Skeletal muscle cell (primary cell): ENCODE measurements around the gene LRIT2.

Source experiments
- DNase-seq: peaks from one replicate; pipeline ENCODE4 v3.0.0-alpha.2; 2010; ENCODE audit warnings: low read depth
- H3K4me3 ChIP-seq: 2 replicates; pipeline ENCODE4 v1.5.1; 2011; ENCODE audit warnings: low read depth, mild to moderate bottlenecking, control low read depth, low read length, moderate library complexity

Gene LRIT2

DNA sequence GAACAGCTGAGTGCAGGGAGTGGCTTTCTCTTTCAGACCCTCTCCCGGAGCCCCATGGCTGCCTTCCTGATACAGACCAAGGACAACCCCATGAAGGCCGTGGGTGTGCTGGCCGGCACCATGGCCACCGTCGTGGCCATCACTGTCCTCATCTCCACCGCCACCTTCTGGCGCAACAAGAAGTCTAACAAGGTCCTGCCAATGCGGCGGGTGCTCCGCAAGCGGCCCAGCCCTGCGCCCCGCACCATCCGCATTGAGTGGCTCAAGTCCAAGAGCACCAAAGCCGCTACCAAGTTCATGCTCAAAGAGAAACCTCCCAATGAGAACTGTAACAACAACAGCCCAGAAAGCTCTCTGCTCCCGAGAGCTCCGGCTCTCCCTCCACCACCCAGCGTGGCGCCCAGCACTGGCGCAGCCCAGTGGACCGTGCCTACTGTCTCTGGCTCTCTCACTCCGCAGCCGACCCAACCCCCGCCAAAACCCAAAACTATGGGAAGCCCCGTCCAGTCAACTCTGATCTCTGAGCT lies 11.2 kb downstream of the LRIT2 start:
- DNase-seq, result no peak
- H3K4me3 ChIP-seq, result no peak overlapping the region

GRCh38 chr10:84213076-84213475 lies 12.3 kb downstream of the LRIT2 start:
- no peak for DNase-seq
- H3K4me3 ChIP-seq, result no peak overlapping the region

DNA sequence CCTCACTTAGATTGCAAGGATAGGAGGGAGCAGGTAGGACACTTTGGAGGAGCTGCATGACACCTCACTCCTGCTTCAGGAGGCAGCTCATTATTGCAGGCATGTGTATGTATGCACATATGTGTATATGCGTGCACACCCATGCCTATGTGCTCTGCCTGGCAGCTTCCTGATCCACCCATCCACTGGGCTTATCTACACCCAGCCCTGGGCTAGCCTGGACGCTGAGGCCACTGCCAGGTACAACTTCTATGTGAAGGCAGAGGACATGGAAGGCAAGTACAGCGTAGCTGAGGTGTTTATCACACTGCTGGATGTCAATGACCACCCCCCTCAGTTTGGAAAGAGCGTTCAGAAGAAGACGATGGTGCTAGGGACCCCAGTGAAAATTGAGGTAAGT lies 13.3 kb downstream of the LRIT2 start:
- no peak overlapping the region for H3K4me3 ChIP-seq
- DNase-seq, result no peak

DNA sequence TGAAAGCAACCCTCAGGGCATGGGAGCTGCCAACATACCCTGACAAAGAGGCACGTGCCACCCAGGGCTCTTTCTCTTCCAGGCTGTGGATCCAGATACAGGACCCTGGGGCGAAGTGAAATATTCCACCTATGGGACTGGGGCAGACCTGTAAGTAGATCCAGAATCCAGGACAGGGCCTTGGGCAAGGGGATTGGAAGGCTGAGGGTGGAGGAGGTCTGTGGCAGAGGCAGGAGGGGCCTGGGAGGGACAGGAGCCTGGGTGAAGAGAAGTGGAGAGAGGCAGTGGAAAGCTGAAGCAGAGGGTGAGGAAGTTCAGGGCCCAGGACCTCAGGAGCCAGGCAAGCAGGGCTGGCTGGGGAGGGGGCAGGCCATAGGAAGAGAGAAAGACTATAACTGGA lies 13.8 kb downstream of the LRIT2 start:
- DNase-seq, result no peak
- no peak overlapping the region for H3K4me3 ChIP-seq

GRCh38 chr10:84208023-84208422 lies 17.3 kb downstream of the LRIT2 start:
- no peak overlapping the region for H3K4me3 ChIP-seq
- DNase-seq, result no peak

GRCh38 chr10:84205853-84206525 lies 19.4 kb downstream of the LRIT2 start:
- DNase-seq, result no peak
- H3K4me3 ChIP-seq, result no peak overlapping the region

DNA sequence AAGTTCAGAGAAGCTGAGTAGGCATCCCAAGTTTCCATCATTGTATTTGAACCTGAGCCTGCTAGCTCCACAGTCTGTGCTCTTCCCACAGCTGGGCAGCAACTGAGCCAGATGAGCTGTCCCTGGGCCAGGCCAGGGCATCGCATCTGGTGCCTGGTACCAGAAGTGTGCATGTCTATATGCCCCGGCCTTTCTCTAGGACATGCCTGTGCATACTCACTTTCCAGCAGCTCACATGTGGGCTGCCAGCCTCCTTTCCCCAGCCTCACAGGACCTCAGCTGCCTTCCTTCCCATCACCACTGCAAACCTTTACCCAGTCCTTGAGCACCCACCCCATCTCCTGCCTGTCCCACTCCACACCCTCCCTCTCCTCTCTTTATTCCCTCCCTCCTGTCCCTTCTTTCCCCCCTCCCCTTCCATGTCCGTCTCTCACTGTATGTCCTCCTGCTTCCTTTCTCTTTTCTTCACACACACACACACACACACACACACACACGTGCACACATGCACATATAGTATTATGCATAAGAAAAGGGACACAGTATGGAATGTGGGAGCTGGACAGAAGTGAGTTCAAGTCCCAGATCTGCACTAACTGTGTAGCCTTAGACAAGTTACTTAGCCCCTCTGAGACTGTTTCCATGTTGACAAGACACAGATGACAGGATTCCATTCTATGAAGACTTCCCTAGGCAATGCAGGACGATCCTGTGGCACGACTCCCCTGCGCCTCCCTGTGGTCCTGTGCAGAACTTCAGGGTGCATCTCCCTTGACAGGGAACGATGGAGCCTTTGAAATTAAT lies 20.1 kb downstream of the LRIT2 start:
- DNase-seq, result no peak
- no peak overlapping the region for H3K4me3 ChIP-seq

GRCh38 chr10:84204610-84205009 lies 20.7 kb downstream of the LRIT2 start:
- no peak overlapping the region for H3K4me3 ChIP-seq
- no peak for DNase-seq

DNA sequence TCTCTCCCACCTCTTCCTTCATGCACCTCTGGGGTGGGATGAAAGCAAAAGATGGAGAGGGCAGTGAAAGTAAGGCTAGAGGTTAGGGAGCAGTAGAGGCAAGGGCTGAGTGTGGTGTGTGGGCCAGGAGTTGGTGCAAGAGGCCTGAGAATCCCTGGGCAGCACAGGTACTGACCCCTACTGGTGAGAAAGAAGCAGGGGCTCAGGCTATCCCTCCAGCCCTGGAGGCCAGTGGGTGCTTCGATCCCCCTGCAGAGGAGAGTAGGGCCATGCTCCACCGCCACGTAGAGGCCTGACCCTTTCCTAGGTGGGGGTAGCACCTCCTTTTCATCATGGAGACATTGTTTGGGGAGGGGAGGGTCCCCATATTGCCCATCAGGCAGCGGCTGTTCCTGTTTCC lies 21.2 kb downstream of the LRIT2 start:
- DNase-seq, result no peak
- H3K4me3 ChIP-seq, result no peak overlapping the region

GRCh38 chr10:84202349-84202748 lies 23.0 kb downstream of the LRIT2 start:
- no peak for DNase-seq
- H3K4me3 ChIP-seq, result no peak overlapping the region

- no peak for DNase-seq
- H3K4me3 ChIP-seq, result no peak overlapping the region
These were observed 23.7 kb downstream of the LRIT2 start for GRCh38 chr10:84201682-84202081.

- H3K4me3 ChIP-seq, result no peak overlapping the region
- DNase-seq, result no peak
These were observed 24.1 kb downstream of the LRIT2 start for GRCh38 chr10:84201244-84201606.

GRCh38 chr10:84200537-84201243 lies 24.7 kb downstream of the LRIT2 start:
- H3K4me3 ChIP-seq, result no peak overlapping the region
- no peak for DNase-seq

DNA sequence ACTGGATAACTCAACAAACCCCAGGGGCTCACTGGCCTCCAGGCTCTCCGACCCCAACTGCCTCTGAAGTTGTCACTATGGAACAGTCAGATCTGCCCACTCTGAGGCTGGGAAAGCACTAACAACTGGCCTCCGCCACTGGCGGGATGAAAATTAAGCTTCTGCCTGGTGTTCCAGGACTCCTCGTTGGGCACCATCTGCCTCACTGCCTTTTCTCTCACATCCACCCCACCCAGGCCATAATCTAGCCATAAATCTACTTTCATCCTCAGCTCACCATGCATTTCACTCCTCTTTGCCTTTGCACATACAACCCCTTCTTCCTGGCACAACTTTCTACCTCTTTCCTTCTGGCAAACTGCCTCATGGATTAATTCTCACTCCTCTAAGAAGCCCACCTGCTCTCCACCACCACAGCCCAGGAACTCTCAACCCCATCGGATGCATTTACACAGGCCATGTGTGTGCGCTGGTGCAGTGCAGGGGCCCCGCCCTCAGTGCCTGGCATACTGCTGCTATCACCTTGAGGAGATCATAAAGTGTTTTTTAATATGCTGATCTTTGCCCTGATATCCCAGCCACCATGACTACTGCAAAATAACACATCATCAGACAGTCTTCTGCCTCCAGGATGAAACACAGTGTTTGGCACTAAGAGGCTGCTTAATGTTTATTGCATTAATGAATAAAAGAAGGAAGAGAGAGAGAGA lies 27.0 kb downstream of the LRIT2 start:
- H3K4me3 ChIP-seq, result no peak overlapping the region
- DNase-seq, result no peak

- no peak overlapping the region for H3K4me3 ChIP-seq
- no peak for DNase-seq
These were observed 27.7 kb downstream of the LRIT2 start for GRCh38 chr10:84197643-84198042.

DNA sequence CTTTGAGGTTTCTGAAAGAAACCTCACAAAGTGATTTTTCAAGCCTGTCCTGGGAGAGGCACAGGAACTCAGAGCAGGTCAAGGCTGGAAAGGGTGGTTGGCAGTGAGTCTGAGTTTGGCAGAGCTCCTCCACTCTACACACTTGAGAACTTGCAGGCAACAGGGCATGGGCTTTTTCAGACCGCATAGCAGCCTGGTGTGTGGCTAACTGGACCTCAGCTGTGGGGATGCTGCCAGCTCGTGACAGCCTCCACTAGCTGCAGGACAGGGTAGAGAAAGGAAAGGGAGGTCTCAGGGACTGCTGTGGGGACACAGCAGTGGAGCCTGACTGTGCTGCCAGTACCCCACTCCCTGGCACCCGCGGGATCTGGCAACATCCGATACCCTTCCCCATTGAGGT lies 28.4 kb downstream of the LRIT2 start:
- DNase-seq, result no peak
- H3K4me3 ChIP-seq, result no peak overlapping the region

- H3K4me3 ChIP-seq, result no peak overlapping the region
- no peak for DNase-seq
These were observed 29.3 kb downstream of the LRIT2 start for GRCh38 chr10:84196083-84196482.

- no peak for DNase-seq
- H3K4me3 ChIP-seq, result no peak overlapping the region
These were observed 30.1 kb downstream of the LRIT2 start for GRCh38 chr10:84195044-84195830.

GRCh38 chr10:84194424-84195043 lies 30.8 kb downstream of the LRIT2 start, which contains the start of gene CDHR1:
Gene CDHR1 (plus strand): TSS chr10:84194537. CDS start chr10:84194761, 224 bp downstream.
- H3K4me3 ChIP-seq, result peak within 1 kb of the TSS; percentile 37
- no peak for DNase-seq
